T-helper 9 cell (primary cell): ENCODE measurements around the gene MKI67.

Experiments used
- DNase-seq: peaks from one replicate; pipeline ENCODE4 v3.0.0-alpha.2; 2020

Gene MKI67

DNA sequence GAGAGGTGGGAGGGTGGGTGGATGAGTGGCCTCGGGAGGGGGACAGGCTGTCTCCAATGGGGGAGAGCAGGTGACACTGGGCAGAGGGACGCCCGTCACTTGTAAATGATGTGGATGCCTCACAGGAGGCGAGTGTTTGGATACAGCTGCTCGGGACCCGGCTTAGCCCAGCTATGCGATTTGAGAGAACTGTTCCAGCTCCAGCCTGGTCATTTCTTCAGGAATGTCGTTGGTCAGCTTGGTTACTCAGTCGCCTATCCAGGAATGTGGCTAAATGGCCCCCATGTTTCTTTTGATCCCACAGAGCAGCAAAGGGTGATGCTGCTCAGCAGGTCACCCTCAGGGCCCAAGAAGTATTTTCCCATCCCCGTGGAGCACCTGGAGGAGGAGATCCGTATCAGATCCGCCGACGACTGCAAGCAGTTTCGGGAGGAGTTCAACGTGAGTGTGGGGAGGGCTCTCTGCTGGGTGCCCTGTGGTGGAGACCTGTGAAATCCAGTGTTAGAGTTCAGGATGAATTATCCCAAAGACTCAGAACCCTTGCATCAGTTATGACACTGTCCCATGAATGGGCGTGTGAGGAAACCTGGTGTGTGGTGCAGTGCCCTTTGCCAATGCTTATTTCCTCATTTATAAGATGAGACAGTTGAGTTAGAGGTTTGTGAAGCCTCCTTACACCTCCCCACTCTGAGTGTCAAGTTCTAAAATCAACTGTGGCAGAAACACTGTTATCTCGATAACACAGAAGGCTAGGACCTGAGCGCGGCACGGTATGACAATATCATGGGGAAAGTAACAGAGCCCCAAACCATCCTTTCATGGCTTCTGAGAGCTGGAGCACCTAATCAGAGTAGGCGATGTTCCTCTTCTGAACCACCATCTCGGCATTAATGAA lies 76.8 kb downstream of the MKI67 start:
- no peak for DNase-seq

GRCh38 chr10:128048819-128049210 lies 77.4 kb downstream of the MKI67 start:
- DNase-seq = no peak

- no peak for DNase-seq
Observed at GRCh38 chr10:128047991-128048818, 78.0 kb downstream of the MKI67 start.

- DNase-seq = peak; percentile 69
Observed at GRCh38 chr10:128047351-128047750, 78.9 kb downstream of the MKI67 start.

DNA sequence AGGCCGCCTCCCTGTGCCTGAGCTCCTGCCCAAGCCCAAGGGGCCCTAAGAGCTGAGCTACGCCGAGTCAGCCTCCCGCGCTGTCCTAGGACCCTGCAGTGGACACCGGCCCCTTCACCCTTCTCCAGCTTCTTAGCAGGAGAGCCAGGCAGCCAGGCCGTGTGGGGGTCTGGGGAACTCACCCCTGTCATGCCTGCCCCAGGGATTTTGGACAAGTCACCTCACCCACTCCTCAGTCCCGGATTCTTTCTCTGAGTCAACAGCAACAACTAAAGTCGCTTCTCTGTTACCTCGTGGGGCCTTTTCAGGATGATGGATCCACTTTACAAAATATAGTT lies 79.3 kb downstream of the MKI67 start:
- no peak for DNase-seq
